ENCODE results near the gene CDC42BPB. TPM values are rescaled to one million over a fixed set of nuclear protein-coding genes. Genes with fewer than 3 reads are reported as not detected.

CDC42BPB gene
- total RNA-seq, 1 experiment from 2014 or later, result 96.9 TPM

DNA sequence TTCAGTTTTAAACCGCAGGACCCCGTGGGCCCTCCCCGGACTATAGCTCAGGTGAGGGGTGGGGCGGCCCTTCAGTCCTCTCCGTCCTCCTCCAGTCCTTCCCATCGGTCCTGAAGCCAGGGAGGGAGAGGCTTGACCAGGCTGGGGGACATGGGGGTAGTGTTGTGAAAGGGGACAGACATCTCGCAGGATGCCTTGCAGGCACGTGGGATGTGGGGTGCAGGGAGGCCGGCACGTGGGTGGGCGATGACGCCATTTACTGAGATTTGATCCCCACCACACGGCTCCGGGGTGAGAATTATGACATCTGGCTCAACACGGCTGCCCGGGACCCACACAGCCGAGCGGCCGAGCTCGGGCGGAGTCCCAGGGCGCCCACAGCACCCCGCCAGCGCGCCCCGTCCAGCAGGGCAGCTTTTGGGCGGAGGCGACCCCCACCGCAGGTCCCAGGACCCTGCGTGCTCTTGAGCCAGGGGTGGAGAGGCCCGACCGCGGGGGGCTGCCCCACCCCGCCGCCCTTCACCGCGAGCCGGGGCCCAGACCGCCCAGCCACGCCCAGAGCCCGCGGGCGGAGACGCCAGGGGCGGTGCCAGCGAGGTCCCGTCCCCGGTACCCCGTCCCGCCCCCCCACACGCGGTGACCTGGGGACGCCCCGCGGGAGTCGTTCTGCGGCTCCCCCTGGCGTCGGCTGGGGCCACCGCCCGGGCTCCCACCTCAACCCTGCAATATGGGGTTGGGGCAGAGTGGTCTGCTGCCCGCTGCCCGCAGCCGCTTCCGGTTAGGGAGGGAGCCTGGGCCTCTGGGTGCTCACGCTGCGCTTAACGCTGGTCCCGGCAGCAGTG lies 33.9 kb upstream of the CDC42BPB start (continued):
- TF ChIP-seq, protein P1, sequence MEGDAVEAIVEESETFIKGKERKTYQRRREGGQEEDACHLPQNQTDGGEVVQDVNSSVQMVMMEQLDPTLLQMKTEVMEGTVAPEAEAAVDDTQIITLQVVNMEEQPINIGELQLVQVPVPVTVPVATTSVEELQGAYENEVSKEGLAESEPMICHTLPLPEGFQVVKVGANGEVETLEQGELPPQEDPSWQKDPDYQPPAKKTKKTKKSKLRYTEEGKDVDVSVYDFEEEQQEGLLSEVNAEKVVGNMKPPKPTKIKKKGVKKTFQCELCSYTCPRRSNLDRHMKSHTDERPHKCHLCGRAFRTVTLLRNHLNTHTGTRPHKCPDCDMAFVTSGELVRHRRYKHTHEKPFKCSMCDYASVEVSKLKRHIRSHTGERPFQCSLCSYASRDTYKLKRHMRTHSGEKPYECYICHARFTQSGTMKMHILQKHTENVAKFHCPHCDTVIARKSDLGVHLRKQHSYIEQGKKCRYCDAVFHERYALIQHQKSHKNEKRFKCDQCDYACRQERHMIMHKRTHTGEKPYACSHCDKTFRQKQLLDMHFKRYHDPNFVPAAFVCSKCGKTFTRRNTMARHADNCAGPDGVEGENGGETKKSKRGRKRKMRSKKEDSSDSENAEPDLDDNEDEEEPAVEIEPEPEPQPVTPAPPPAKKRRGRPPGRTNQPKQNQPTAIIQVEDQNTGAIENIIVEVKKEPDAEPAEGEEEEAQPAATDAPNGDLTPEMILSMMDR (IDR thresholded peaks at IDR 0.05), result peak; percentile 20; the same call in 1 of the 2 replicates
- TF ChIP-seq, protein P2, sequence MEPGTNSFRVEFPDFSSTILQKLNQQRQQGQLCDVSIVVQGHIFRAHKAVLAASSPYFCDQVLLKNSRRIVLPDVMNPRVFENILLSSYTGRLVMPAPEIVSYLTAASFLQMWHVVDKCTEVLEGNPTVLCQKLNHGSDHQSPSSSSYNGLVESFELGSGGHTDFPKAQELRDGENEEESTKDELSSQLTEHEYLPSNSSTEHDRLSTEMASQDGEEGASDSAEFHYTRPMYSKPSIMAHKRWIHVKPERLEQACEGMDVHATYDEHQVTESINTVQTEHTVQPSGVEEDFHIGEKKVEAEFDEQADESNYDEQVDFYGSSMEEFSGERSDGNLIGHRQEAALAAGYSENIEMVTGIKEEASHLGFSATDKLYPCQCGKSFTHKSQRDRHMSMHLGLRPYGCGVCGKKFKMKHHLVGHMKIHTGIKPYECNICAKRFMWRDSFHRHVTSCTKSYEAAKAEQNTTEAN (CRISPR knock-in tag; IDR thresholded peaks at IDR 0.05), result no peak
- TF ChIP-seq KAT7 (CRISPR knock-in tag; IDR thresholded peaks at IDR 0.05; ENCODE audit: borderline replicate concordance) (no peak), PRRX2 (CRISPR knock-in tag; IDR thresholded peaks at IDR 0.05) (no peak), EMX1 (CRISPR knock-in tag; IDR thresholded peaks at IDR 0.05) (no peak), NR2C2 (CRISPR knock-in tag; IDR thresholded peaks at IDR 0.05) (no peak), SP1 (CRISPR knock-in tag; conservative IDR thresholded peaks at IDR 0.05) (peak; percentile 50), ATF1 (CRISPR knock-in tag; IDR thresholded peaks at IDR 0.05) (no peak), NFYB (CRISPR knock-in tag; conservative IDR thresholded peaks at IDR 0.05; ENCODE audit: low read depth) (no peak), ZNF423 (CRISPR knock-in tag; IDR thresholded peaks at IDR 0.05) (peak; percentile 39; the same call in 1 of the 2 replicates), ZNF138 (CRISPR knock-in tag; conservative IDR thresholded peaks at IDR 0.05) (no peak), MXD4 (CRISPR knock-in tag; IDR thresholded peaks at IDR 0.05; ENCODE audit: borderline replicate concordance) (no peak)
- TF ChIP-seq, protein P3, sequence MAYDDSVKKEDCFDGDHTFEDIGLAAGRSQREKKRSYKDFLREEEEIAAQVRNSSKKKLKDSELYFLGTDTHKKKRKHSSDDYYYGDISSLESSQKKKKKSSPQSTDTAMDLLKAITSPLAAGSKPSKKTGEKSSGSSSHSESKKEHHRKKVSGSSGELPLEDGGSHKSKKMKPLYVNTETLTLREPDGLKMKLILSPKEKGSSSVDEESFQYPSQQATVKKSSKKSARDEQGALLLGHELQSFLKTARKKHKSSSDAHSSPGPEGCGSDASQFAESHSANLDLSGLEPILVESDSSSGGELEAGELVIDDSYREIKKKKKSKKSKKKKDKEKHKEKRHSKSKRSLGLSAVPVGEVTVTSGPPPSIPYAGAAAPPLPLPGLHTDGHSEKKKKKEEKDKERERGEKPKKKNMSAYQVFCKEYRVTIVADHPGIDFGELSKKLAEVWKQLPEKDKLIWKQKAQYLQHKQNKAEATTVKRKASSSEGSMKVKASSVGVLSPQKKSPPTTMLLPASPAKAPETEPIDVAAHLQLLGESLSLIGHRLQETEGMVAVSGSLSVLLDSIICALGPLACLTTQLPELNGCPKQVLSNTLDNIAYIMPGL (CRISPR knock-in tag; IDR thresholded peaks at IDR 0.05), result peak; percentile 76
- TF ChIP-seq, protein P4, sequence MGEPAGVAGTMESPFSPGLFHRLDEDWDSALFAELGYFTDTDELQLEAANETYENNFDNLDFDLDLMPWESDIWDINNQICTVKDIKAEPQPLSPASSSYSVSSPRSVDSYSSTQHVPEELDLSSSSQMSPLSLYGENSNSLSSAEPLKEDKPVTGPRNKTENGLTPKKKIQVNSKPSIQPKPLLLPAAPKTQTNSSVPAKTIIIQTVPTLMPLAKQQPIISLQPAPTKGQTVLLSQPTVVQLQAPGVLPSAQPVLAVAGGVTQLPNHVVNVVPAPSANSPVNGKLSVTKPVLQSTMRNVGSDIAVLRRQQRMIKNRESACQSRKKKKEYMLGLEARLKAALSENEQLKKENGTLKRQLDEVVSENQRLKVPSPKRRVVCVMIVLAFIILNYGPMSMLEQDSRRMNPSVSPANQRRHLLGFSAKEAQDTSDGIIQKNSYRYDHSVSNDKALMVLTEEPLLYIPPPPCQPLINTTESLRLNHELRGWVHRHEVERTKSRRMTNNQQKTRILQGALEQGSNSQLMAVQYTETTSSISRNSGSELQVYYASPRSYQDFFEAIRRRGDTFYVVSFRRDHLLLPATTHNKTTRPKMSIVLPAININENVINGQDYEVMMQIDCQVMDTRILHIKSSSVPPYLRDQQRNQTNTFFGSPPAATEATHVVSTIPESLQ (CRISPR knock-in tag; IDR thresholded peaks at IDR 0.05), result no peak
- TF ChIP-seq, protein P5, sequence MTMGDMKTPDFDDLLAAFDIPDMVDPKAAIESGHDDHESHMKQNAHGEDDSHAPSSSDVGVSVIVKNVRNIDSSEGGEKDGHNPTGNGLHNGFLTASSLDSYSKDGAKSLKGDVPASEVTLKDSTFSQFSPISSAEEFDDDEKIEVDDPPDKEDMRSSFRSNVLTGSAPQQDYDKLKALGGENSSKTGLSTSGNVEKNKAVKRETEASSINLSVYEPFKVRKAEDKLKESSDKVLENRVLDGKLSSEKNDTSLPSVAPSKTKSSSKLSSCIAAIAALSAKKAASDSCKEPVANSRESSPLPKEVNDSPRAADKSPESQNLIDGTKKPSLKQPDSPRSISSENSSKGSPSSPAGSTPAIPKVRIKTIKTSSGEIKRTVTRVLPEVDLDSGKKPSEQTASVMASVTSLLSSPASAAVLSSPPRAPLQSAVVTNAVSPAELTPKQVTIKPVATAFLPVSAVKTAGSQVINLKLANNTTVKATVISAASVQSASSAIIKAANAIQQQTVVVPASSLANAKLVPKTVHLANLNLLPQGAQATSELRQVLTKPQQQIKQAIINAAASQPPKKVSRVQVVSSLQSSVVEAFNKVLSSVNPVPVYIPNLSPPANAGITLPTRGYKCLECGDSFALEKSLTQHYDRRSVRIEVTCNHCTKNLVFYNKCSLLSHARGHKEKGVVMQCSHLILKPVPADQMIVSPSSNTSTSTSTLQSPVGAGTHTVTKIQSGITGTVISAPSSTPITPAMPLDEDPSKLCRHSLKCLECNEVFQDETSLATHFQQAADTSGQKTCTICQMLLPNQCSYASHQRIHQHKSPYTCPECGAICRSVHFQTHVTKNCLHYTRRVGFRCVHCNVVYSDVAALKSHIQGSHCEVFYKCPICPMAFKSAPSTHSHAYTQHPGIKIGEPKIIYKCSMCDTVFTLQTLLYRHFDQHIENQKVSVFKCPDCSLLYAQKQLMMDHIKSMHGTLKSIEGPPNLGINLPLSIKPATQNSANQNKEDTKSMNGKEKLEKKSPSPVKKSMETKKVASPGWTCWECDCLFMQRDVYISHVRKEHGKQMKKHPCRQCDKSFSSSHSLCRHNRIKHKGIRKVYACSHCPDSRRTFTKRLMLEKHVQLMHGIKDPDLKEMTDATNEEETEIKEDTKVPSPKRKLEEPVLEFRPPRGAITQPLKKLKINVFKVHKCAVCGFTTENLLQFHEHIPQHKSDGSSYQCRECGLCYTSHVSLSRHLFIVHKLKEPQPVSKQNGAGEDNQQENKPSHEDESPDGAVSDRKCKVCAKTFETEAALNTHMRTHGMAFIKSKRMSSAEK (CRISPR knock-in tag; IDR thresholded peaks at IDR 0.05; ENCODE audit: borderline replicate concordance), result no peak
- TF ChIP-seq, protein P6, sequence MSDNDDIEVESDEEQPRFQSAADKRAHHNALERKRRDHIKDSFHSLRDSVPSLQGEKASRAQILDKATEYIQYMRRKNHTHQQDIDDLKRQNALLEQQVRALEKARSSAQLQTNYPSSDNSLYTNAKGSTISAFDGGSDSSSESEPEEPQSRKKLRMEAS (CRISPR knock-in tag; IDR thresholded peaks at IDR 0.05), result peak; percentile 48; the same call in 1 of the 2 replicates
- TF ChIP-seq, protein P7, sequence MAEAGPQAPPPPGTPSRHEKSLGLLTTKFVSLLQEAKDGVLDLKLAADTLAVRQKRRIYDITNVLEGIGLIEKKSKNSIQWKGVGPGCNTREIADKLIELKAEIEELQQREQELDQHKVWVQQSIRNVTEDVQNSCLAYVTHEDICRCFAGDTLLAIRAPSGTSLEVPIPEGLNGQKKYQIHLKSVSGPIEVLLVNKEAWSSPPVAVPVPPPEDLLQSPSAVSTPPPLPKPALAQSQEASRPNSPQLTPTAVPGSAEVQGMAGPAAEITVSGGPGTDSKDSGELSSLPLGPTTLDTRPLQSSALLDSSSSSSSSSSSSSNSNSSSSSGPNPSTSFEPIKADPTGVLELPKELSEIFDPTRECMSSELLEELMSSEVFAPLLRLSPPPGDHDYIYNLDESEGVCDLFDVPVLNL (CRISPR knock-in tag; IDR thresholded peaks at IDR 0.05; ENCODE audit: borderline replicate concordance, low read depth), result no peak
- TF ChIP-seq, protein P8, sequence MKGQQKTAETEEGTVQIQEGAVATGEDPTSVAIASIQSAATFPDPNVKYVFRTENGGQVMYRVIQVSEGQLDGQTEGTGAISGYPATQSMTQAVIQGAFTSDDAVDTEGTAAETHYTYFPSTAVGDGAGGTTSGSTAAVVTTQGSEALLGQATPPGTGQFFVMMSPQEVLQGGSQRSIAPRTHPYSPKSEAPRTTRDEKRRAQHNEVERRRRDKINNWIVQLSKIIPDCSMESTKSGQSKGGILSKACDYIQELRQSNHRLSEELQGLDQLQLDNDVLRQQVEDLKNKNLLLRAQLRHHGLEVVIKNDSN (CRISPR knock-in tag; IDR thresholded peaks at IDR 0.05), result 0 out of 2 replicates have a peak, but pooled peaks have one; percentile 23
- TF ChIP-seq, protein P9, sequence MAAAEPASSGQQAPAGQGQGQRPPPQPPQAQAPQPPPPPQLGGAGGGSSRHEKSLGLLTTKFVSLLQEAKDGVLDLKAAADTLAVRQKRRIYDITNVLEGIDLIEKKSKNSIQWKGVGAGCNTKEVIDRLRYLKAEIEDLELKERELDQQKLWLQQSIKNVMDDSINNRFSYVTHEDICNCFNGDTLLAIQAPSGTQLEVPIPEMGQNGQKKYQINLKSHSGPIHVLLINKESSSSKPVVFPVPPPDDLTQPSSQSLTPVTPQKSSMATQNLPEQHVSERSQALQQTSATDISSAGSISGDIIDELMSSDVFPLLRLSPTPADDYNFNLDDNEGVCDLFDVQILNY (CRISPR knock-in tag; IDR thresholded peaks at IDR 0.05), result 0 out of 2 replicates have a peak, but pooled peaks have one; percentile 39

Measured in WTC11 (cell line).